Measurements from ENCODE around the gene JMJD8.

DNA sequence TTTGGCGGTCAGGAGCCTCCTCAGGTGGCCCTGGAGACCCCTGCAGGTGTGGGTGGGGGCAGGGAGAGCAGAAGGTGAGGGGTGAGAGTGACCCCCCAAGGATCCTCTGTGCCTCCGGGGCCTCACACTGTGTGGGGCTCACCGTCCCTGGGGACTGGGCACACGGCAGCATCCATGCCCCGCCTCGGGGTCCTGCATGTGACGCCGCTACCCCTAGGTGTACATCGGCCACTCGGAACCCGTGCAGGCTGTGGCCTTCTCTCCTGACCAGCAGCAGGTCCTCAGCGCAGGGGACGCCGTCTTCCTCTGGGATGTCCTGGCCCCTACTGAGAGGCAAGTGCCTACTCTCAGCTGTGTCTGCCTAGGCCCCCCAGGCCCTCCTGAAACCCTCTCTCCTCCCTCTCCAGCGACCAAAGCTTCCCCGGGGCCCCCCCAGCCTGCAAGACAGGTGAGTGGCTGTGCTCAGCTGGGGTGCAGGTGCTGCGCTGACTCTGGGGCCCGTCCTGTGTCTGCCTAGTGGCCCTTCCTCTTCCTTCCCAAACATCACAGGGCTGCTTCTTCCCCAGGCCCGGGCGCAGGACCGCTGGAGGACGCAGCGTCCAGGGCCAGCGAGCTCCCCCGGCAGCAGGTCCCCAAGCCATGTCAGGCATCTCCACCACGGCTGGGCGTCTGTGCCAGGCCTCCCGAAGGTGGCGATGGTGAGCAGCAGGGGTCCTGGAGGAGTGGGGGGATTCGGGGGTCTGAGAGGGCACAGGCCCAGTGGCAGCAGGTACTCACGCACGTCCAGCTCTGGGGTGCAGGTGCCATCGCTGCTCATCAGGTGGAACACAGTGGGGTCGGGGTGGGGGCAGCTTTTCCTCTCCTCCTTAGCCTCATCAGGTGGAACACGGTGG is 25.2 kb downstream of the JMJD8 start:
- TF ChIP-seq GATA3 (IDR thresholded peaks at IDR 0.05; ENCODE audit: low read depth, low read length) (no peak), GATA2 (IDR thresholded peaks at IDR 0.05; ENCODE audit: low read depth, low read length) (no peak)

Measured in SH-SY5Y (cell line).